SH-SY5Y (cell line): Measurements from ENCODE around the gene SDK1.

Source experiments
- GATA2 ChIP-seq: IDR thresholded peaks from 2 replicates; pipeline ENCODE4 v1.6.1; 2011; ENCODE audit warnings: mild to moderate bottlenecking, low read depth, low read length
- GATA3 ChIP-seq: IDR thresholded peaks from 2 replicates; pipeline ENCODE4 v1.6.1; 2011; ENCODE audit warnings: low read depth, mild to moderate bottlenecking, low read length, moderate library complexity

- TF ChIP-seq GATA2 (no peak), GATA3 (no peak)
Observed at GRCh38 chr7:3748389-3748788, 447.3 kb downstream of the SDK1 start.
